ENCODE data around the gene CDHR3. TPM values are rescaled to one million over a fixed set of nuclear protein-coding genes. Genes with fewer than 3 reads are reported as not detected.

The CDHR3 gene
- total RNA-seq, 2 donors from 2014 or later, result 2.2 to 3.9 TPM

- no peaks in the 10 kb centered on the region for H3K9me3 ChIP-seq
- H3K4me1 ChIP-seq (replicated peaks), result no peaks in the 10 kb centered on the region
- DNase-seq (ENCODE audit: low spot score), result no peak
- H3K4me3 ChIP-seq, result no peak overlapping the region
- TF ChIP-seq, protein P1, sequence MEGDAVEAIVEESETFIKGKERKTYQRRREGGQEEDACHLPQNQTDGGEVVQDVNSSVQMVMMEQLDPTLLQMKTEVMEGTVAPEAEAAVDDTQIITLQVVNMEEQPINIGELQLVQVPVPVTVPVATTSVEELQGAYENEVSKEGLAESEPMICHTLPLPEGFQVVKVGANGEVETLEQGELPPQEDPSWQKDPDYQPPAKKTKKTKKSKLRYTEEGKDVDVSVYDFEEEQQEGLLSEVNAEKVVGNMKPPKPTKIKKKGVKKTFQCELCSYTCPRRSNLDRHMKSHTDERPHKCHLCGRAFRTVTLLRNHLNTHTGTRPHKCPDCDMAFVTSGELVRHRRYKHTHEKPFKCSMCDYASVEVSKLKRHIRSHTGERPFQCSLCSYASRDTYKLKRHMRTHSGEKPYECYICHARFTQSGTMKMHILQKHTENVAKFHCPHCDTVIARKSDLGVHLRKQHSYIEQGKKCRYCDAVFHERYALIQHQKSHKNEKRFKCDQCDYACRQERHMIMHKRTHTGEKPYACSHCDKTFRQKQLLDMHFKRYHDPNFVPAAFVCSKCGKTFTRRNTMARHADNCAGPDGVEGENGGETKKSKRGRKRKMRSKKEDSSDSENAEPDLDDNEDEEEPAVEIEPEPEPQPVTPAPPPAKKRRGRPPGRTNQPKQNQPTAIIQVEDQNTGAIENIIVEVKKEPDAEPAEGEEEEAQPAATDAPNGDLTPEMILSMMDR (IDR thresholded peaks at IDR 0.05), result no peak
- no peak for TF ChIP-seq POLR2A (IDR thresholded peaks at IDR 0.05)
- TF ChIP-seq POLR2AphosphoS5 (IDR thresholded peaks at IDR 0.05), result no peak
- no peak overlapping the region for H3K27ac ChIP-seq
- WGBS, result 90% methylated on average over 1 of the region's 1 CpG
- intact Hi-C loops (cut with DNase I), result no loop called here
- H3K27me3 ChIP-seq (replicated peaks; ENCODE audit: insufficient read depth), result no peaks in the 10 kb centered on the region
- no peaks in the 10 kb centered on the region for H3K36me3 ChIP-seq
These were observed 38.1 kb upstream of the CDHR3 start for GRCh38 chr7:105924945-105925344.

DNA sequence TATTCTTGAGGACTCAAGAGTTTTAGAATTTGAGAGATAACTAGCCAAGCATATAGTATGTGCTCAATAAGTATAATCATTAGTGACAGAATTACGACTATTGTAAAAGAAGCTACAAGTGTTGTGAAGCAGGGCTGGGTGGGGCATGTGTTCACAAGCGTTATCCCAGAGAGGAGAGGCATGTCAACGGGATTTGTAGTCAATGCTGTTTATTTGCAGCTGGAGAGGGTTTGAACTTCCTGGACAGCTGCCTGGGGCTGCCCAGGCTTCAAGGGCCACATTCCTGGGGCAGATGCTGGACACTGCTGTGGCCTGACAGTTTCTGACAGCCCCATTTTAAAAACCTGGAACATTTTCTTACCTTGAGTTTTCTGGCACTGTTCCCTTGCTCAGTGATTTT, 36.9 kb upstream of the CDHR3 start:
- no peak for DNase-seq (ENCODE audit: low spot score)
- no peak overlapping the region for H3K4me3 ChIP-seq
- intact Hi-C loops (cut with DNase I), result no loop called here
- no peaks in the 10 kb centered on the region for H3K9me3 ChIP-seq
- WGBS, result 50% methylated on average over 3 of the region's 3 CpGs
- no peaks in the 10 kb centered on the region for H3K4me1 ChIP-seq (replicated peaks)
- no peak overlapping the region for H3K27ac ChIP-seq
- TF ChIP-seq POLR2AphosphoS5 (IDR thresholded peaks at IDR 0.05), result no peak
- TF ChIP-seq POLR2A (IDR thresholded peaks at IDR 0.05), result no peak
- TF ChIP-seq, protein P1 (IDR thresholded peaks at IDR 0.05), result no peak
- H3K36me3 ChIP-seq, result no peaks in the 10 kb centered on the region
- no peaks in the 10 kb centered on the region for H3K27me3 ChIP-seq (replicated peaks; ENCODE audit: insufficient read depth)

GRCh38 chr7:105931179-105931578, 31.9 kb upstream of the CDHR3 start:
- TF ChIP-seq, protein P1 (IDR thresholded peaks at IDR 0.05), result no peak
- no peak for TF ChIP-seq POLR2A (IDR thresholded peaks at IDR 0.05)
- TF ChIP-seq POLR2AphosphoS5 (IDR thresholded peaks at IDR 0.05), result no peak
- WGBS, result 70% methylated on average over 4 of the region's 4 CpGs
- Histone ChIP-seq H3K4me1 (replicated peaks) (no peaks in the 10 kb centered on the region), H3K4me3 (no peak overlapping the region), H3K36me3 (no peaks in the 10 kb centered on the region), H3K9me3 (no peaks in the 10 kb centered on the region), H3K27ac (no peak overlapping the region), H3K27me3 (replicated peaks; ENCODE audit: insufficient read depth) (no peaks in the 10 kb centered on the region)
- DNase-seq (ENCODE audit: low spot score), result no peak
- intact Hi-C loops (cut with DNase I), result loop anchor here (5.0 to 10.0 kb wide), 3 partner anchors 76 to 166 kb away; no protein-coding TSS in a partner anchor

GRCh38 chr7:105932835-105933477, 30.1 kb upstream of the CDHR3 start:
- H3K4me3 ChIP-seq, result no peak overlapping the region
- TF ChIP-seq, protein P1 (IDR thresholded peaks at IDR 0.05), result no peak
- TF ChIP-seq POLR2AphosphoS5 (IDR thresholded peaks at IDR 0.05) (no peak), POLR2A (IDR thresholded peaks at IDR 0.05) (no peak)
- no peaks in the 10 kb centered on the region for H3K9me3 ChIP-seq
- no peaks in the 10 kb centered on the region for H3K4me1 ChIP-seq (replicated peaks)
- intact Hi-C loops (cut with DNase I), result loop anchor here (5.0 to 10.0 kb wide), 3 partner anchors 74 to 168 kb away; no protein-coding TSS in a partner anchor
- 55% methylated on average over 8 of the region's 8 CpGs for WGBS
- H3K36me3 ChIP-seq, result no peaks in the 10 kb centered on the region
- no peak for DNase-seq (ENCODE audit: low spot score)
- no peak overlapping the region for H3K27ac ChIP-seq
- H3K27me3 ChIP-seq (replicated peaks; ENCODE audit: insufficient read depth), result no peaks in the 10 kb centered on the region

Measured in prostate gland (tissue), 2 donors.